ENCODE data around the gene SLC5A12.

- TF ChIP-seq EZH2 (IDR thresholded peaks at IDR 0.05; ENCODE audit: borderline replicate concordance, low read length) (no peak), CTCF (conservative IDR thresholded peaks at IDR 0.05 in 1 of 2, IDR thresholded peaks at IDR 0.05 in 1 of 2; ENCODE audit: extremely low read depth in 1 of 2, insufficient read depth in 1 of 2, low read depth in 1 of 2, low read length in 2 of 2) (no peak)
Observed at GRCh38 chr11:26730414-26731083, 8.7 kb upstream of the SLC5A12 start.
